ENCODE measurements around the gene TLR7.

DNA sequence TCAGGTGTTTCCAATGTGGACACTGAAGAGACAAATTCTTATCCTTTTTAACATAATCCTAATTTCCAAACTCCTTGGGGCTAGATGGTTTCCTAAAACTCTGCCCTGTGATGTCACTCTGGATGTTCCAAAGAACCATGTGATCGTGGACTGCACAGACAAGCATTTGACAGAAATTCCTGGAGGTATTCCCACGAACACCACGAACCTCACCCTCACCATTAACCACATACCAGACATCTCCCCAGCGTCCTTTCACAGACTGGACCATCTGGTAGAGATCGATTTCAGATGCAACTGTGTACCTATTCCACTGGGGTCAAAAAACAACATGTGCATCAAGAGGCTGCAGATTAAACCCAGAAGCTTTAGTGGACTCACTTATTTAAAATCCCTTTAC, 18.6 kb downstream of the TLR7 start:
- TF ChIP-seq ZNF274 (IDR thresholded peaks at IDR 0.05; ENCODE audit: low read depth, low read length), result no peak
- no peak for TF ChIP-seq SUZ12 (IDR thresholded peaks at IDR 0.05; ENCODE audit: extremely low read depth, insufficient read depth, insufficient read length)

Data from NT2/D1 (cell line).